ENCODE data around the gene PRMT7. TPM values are rescaled to one million over a fixed set of nuclear protein-coding genes. Genes with fewer than 3 reads are reported as not detected.

PRMT7 gene
- polyA plus RNA-seq, 1 donor (not counting 4 experiments of a cell fraction or from before 2014, with no cell fraction given) = 27.4 TPM

DNA sequence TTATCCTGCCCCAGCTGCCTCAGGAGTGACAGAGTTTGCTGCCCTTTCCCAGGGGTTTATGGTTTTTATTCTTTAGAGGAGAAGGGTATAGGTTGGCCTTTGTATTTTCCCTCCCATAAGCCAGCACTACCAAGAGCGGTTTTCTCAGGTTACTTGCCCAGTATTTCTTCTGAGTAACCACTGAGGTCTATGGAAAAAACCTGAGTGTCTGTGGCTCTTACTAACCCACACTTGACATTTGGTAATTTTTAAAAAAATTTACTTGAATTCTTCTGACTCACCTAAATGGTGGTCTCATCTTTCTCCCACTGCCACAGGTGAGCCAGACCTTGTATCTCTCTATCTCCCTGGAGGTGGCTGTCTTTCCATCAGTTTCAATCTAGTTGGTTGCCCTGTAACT lies 40.5 kb upstream of the PRMT7 start:
- DNase-seq (ENCODE audit: low read depth, low spot score) (no peak), FAIRE-seq (no peak)
- Histone ChIP-seq H4K20me1 (ENCODE audit: control insufficient read depth, extremely low read depth, insufficient read depth, low read length) (peaks cover 18% of the 10 kb centered on the region), H3K9ac (ENCODE audit: control insufficient read depth, extremely low read depth, insufficient read depth, low read length) (no peak overlapping the region), H3K36me3 (ENCODE audit: control insufficient read depth in 2 of 2, extremely low read depth in 1 of 2, insufficient read depth in 2 of 2, low read length in 2 of 2) (peaks cover 13 to 27% of the 10 kb centered on the region in 2 experiments), H3K9me1 (ENCODE audit: control insufficient read depth, extremely low read depth, insufficient read depth, low read length) (peaks cover 16% of the 10 kb centered on the region), H3K4me2 (ENCODE audit: control insufficient read depth, extremely low read depth, insufficient read depth, low read depth, low read length) (no peak overlapping the region), H3K27ac (ENCODE audit: control insufficient read depth, insufficient read depth, low read length) (no peak overlapping the region), H2AFZ (ENCODE audit: control insufficient read depth, low read length) (no peak overlapping the region), H3K79me2 (ENCODE audit: control insufficient read depth, insufficient read depth, low read length) (peaks cover 65% of the 10 kb centered on the region), H3K4me3 (ENCODE audit: control insufficient read depth in 2 of 3, extremely low read depth in 1 of 3, insufficient read depth in 2 of 3, low read depth in 1 of 3, low read length in 3 of 3) (no peak overlapping the region), H3K27me3 (ENCODE audit: control insufficient read depth, extremely low read depth, insufficient read depth, low read length) (no peaks in the 10 kb centered on the region), H3K9me3 (ENCODE audit: control insufficient read depth, low read depth, low read length) (no peaks in the 10 kb centered on the region), H3K4me1 (ENCODE audit: control insufficient read depth, extremely low read depth, insufficient read depth, low read length) (peaks cover 43% of the 10 kb centered on the region)
- TF ChIP-seq EZH2 (IDR thresholded peaks at IDR 0.05; ENCODE audit: low read length) = no peak
- TF ChIP-seq, protein P1, sequence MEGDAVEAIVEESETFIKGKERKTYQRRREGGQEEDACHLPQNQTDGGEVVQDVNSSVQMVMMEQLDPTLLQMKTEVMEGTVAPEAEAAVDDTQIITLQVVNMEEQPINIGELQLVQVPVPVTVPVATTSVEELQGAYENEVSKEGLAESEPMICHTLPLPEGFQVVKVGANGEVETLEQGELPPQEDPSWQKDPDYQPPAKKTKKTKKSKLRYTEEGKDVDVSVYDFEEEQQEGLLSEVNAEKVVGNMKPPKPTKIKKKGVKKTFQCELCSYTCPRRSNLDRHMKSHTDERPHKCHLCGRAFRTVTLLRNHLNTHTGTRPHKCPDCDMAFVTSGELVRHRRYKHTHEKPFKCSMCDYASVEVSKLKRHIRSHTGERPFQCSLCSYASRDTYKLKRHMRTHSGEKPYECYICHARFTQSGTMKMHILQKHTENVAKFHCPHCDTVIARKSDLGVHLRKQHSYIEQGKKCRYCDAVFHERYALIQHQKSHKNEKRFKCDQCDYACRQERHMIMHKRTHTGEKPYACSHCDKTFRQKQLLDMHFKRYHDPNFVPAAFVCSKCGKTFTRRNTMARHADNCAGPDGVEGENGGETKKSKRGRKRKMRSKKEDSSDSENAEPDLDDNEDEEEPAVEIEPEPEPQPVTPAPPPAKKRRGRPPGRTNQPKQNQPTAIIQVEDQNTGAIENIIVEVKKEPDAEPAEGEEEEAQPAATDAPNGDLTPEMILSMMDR (optimal IDR thresholded peaks at IDR 0.05 in 1 of 3, IDR thresholded peaks at IDR 0.05 in 1 of 3, conservative IDR thresholded peaks at IDR 0.05 in 1 of 3; ENCODE audit: extremely low read depth in 1 of 3, insufficient read depth in 2 of 3, low read length in 3 of 3) = no peak
- dilution Hi-C loops (cut with MboI; ENCODE audit: extremely low pct_ligation_motif_present, low sequenced_read_pairs) = no loop called here

DNA sequence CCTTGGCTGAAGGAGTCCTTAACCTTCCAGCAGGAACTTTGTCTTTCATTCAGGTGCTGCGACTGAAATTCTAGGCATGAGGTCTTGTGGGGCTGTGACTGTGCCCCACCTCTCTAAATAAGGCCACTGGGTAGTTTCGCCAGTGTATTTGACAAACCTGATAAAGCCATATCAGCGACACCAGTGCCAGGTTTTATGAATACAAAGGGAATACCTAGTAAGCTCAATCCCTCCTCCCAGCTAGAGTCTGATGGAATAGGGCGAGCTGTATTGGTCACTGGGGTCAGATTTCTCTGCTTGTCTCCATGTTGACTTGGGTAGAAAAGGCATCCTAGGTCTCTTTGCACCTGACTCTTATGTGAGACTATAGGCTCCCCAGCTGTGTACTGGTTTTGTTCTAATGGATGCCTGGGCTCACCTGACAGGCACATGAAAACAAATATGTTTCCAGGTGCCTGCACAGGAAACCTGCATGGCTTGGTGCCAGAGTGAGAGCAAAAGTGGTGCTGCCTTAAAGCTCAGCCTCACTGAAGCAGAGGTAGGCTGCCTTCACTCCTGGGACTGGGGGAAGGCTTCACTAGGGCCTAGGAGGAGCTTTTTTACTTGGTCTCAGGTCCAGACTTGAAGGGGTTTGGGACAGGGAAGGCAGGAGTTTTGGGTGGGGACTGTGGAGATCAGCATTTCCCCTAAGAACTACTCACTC lies 38.2 kb upstream of the PRMT7 start:
- no peak overlapping the region for H3K9ac ChIP-seq (ENCODE audit: control insufficient read depth, extremely low read depth, insufficient read depth, low read length)
- DNase-seq (ENCODE audit: low read depth, low spot score) (no peak), FAIRE-seq (no peak)
- no peak overlapping the region for H3K27ac ChIP-seq (ENCODE audit: control insufficient read depth, insufficient read depth, low read length)
- H3K4me3 ChIP-seq (ENCODE audit: control insufficient read depth in 2 of 3, extremely low read depth in 1 of 3, insufficient read depth in 2 of 3, low read depth in 1 of 3, low read length in 3 of 3) = no peak overlapping the region
- H3K9me3 ChIP-seq (ENCODE audit: control insufficient read depth, low read depth, low read length) = no peaks in the 10 kb centered on the region
- no peak overlapping the region for H2AFZ ChIP-seq (ENCODE audit: control insufficient read depth, low read length)
- peaks cover 21% of the 10 kb centered on the region for H4K20me1 ChIP-seq (ENCODE audit: control insufficient read depth, extremely low read depth, insufficient read depth, low read length)
- TF ChIP-seq, protein P1 (optimal IDR thresholded peaks at IDR 0.05 in 1 of 3, IDR thresholded peaks at IDR 0.05 in 1 of 3, conservative IDR thresholded peaks at IDR 0.05 in 1 of 3; ENCODE audit: extremely low read depth in 1 of 3, insufficient read depth in 2 of 3, low read length in 3 of 3) = no peak
- TF ChIP-seq EZH2 (IDR thresholded peaks at IDR 0.05; ENCODE audit: low read length) = no peak
- peaks cover 13 to 31% of the 10 kb centered on the region in 2 experiments for H3K36me3 ChIP-seq (ENCODE audit: control insufficient read depth in 2 of 2, extremely low read depth in 1 of 2, insufficient read depth in 2 of 2, low read length in 2 of 2)
- dilution Hi-C loops (cut with MboI; ENCODE audit: extremely low pct_ligation_motif_present, low sequenced_read_pairs) = no loop called here
- no peak overlapping the region for H3K4me2 ChIP-seq (ENCODE audit: control insufficient read depth, extremely low read depth, insufficient read depth, low read depth, low read length)
- H3K4me1 ChIP-seq (ENCODE audit: control insufficient read depth, extremely low read depth, insufficient read depth, low read length) = peaks cover 45% of the 10 kb centered on the region
- H3K27me3 ChIP-seq (ENCODE audit: control insufficient read depth, extremely low read depth, insufficient read depth, low read length) = no peaks in the 10 kb centered on the region
- H3K9me1 ChIP-seq (ENCODE audit: control insufficient read depth, extremely low read depth, insufficient read depth, low read length) = peaks cover 18% of the 10 kb centered on the region
- H3K79me2 ChIP-seq (ENCODE audit: control insufficient read depth, insufficient read depth, low read length) = peaks cover 49% of the 10 kb centered on the region

All from keratinocyte (primary cell).